ENCODE results near the gene TENM3. TPM values are rescaled to one million over a fixed set of nuclear protein-coding genes. Genes with fewer than 3 reads are reported as not detected.

The TENM3 gene
- total RNA-seq, 2 experiments from 2014 or later = not detected

DNA sequence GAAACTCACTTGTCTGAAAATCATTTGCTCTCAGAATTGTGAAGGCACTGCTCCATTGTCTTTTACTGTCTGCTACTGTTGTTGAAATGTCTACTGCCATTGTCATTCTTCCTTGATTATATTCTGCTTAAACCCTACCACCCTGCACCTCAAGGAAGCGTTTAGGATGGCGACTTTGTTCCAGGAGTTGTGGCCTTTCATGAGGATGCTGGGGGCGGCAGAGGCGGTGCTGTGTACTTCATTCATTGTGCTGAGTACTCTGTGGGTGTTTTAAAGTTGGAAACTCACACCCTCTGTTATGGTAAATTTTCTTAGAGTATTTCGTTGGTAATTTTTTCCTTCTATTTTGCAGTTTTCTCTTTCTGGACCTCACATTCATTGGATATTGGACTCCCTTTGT, 258.9 kb downstream of the TENM3 start:
- ChIA-PET CTCF (no interaction called here), POLR2A (no interaction called here)
- no peaks in the 10 kb centered on the region for H3K4me1 Mint-ChIP-seq (ENCODE audit: low read depth)
- no peak for ATAC-seq
- H3K36me3 Mint-ChIP-seq (ENCODE audit: low read depth) = no peaks in the 10 kb centered on the region
- no peak overlapping the region for H3K27ac Mint-ChIP-seq
- TF ChIP-seq, protein P1, sequence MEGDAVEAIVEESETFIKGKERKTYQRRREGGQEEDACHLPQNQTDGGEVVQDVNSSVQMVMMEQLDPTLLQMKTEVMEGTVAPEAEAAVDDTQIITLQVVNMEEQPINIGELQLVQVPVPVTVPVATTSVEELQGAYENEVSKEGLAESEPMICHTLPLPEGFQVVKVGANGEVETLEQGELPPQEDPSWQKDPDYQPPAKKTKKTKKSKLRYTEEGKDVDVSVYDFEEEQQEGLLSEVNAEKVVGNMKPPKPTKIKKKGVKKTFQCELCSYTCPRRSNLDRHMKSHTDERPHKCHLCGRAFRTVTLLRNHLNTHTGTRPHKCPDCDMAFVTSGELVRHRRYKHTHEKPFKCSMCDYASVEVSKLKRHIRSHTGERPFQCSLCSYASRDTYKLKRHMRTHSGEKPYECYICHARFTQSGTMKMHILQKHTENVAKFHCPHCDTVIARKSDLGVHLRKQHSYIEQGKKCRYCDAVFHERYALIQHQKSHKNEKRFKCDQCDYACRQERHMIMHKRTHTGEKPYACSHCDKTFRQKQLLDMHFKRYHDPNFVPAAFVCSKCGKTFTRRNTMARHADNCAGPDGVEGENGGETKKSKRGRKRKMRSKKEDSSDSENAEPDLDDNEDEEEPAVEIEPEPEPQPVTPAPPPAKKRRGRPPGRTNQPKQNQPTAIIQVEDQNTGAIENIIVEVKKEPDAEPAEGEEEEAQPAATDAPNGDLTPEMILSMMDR (IDR thresholded peaks at IDR 0.05) = no peak
- no peak overlapping the region for H3K4me3 Mint-ChIP-seq
- no peaks in the 10 kb centered on the region for H3K9me3 Mint-ChIP-seq
- H3K27me3 Mint-ChIP-seq = peaks cover 10% of the 10 kb centered on the region
- intact Hi-C loops (cut with micrococcal nuclease) = no loop called here
- no peak for DNase-seq

DNA sequence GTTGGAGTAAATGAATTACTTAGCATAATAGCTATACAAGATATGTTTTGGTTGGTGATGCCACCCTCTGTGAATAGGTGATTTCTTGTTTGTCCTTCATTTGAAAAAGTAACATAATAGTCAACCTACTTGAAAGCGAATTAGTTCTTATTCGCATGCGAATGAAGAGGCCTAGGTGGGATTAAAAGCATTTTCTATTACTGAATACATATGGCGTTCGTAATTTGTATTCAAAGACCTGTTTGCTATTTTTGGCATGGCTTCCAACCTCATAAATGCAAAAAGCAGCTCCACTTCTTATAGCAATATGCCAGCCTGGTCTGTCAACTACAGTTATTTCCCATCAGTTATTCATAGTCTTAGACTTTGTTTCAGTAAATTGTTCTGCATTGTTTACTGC, 261.3 kb downstream of the TENM3 start:
- TF ChIP-seq, protein P1 (IDR thresholded peaks at IDR 0.05) = no peak
- ChIA-PET CTCF (no interaction called here), POLR2A (no interaction called here)
- no peaks in the 10 kb centered on the region for H3K9me3 Mint-ChIP-seq
- H3K27me3 Mint-ChIP-seq = peaks cover 8% of the 10 kb centered on the region
- no peaks in the 10 kb centered on the region for H3K36me3 Mint-ChIP-seq (ENCODE audit: low read depth)
- H3K4me3 Mint-ChIP-seq = no peak overlapping the region
- ATAC-seq (no peak), DNase-seq (no peak)
- no peaks in the 10 kb centered on the region for H3K4me1 Mint-ChIP-seq (ENCODE audit: low read depth)
- no peak overlapping the region for H3K27ac Mint-ChIP-seq
- intact Hi-C loops (cut with micrococcal nuclease) = no loop called here

DNA sequence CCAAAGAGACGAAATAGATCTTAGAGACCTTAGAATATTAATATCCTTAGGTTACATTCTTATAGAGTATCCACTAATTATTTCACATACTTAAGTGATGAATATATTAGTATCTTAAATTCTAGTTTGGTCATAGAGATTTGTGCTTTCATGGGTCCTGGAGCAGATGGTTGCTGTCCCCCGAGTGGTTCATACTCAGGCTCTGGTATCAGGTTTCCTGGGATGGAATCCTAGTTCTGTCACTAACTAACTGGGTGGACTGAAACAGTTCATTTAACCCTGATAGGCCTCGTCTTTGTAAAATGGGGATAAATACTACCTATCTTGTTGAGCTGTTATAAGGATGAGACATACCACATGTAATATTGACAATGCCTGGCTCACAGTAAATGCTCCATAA, 264.6 kb downstream of the TENM3 start:
- POLR2A ChIA-PET = no interaction called here
- no peak for ATAC-seq
- intact Hi-C loops (cut with micrococcal nuclease) = no loop called here
- H3K27ac Mint-ChIP-seq = no peak overlapping the region
- TF ChIP-seq, protein P1 (IDR thresholded peaks at IDR 0.05) = no peak
- CTCF ChIA-PET = no interaction called here
- no peak overlapping the region for H3K4me3 Mint-ChIP-seq
- no peaks in the 10 kb centered on the region for H3K9me3 Mint-ChIP-seq
- H3K36me3 Mint-ChIP-seq (ENCODE audit: low read depth) = no peaks in the 10 kb centered on the region
- DNase-seq = no peak
- H3K4me1 Mint-ChIP-seq (ENCODE audit: low read depth) = no peaks in the 10 kb centered on the region
- peaks cover 8% of the 10 kb centered on the region for H3K27me3 Mint-ChIP-seq

DNA sequence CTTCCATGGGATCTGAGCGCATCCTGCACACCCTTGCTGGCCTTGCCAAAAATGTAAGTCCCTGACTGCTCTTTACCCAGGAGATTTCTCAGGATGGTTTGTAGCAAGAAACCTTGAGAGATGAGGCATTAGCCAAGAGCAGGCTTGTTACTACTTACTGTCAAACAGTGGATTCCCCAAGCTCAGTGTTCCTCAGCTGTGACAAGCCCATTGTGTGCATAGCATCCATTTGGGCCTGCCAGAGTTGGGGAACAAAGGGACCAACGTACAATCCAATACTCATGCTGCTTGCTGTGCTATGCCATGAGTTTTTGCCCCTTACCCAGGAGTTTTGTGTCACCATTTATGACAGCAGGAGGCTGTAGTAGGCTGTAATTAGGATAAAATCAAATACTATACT, 267.6 kb downstream of the TENM3 start:
- CTCF ChIA-PET = no interaction called here
- Mint-ChIP-seq H3K27ac (no peak overlapping the region), H3K9me3 (no peaks in the 10 kb centered on the region), H3K36me3 (ENCODE audit: low read depth) (no peaks in the 10 kb centered on the region), H3K4me3 (no peak overlapping the region), H3K27me3 (peaks cover 2% of the 10 kb centered on the region), H3K4me1 (ENCODE audit: low read depth) (no peaks in the 10 kb centered on the region)
- TF ChIP-seq, protein P1 (IDR thresholded peaks at IDR 0.05) = no peak
- intact Hi-C loops (cut with micrococcal nuclease) = no loop called here
- DNase-seq = no peak
- POLR2A ChIA-PET = no interaction called here
- no peak for ATAC-seq

DNA sequence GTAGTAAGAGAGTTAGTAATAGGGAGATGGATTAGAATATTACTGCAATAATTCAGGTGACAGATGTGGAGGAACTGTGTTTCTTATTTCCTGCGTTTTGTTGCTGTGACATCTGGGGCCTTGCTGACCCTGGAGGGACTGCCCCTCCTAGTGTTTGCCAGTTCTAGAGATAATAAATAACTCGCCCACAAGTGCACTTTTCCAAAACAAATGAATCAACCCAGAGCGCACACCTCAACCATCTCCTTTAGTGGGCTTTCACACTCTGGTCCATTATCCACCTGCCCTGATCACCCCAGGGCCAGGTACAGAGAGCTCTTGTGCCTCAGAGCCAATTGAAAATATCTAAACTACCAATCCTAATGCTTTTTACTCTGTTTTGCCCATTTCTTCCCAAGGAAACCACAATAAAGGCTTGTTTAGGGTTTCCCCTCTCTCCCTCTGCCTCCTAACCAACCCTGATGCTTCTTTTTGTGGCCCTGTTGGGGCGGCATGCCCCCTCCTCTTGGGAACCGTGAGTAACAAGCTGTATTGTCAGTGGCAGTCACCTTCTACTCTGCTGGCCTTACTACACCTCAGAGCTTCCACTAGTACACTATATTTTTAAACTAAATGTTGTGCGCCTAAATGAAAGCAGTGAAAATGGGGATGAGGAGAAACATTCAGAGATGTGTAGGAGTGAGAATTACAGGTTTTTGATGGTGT, 270.5 kb downstream of the TENM3 start:
- intact Hi-C loops (cut with micrococcal nuclease) = no loop called here
- Mint-ChIP-seq H3K4me3 (no peak overlapping the region), H3K27ac (no peak overlapping the region), H3K36me3 (ENCODE audit: low read depth) (no peaks in the 10 kb centered on the region), H3K4me1 (ENCODE audit: low read depth) (no peaks in the 10 kb centered on the region), H3K27me3 (no peaks in the 10 kb centered on the region), H3K9me3 (no peaks in the 10 kb centered on the region)
- no peak for ATAC-seq
- POLR2A ChIA-PET = no interaction called here
- CTCF ChIA-PET = no interaction called here
- no peak for DNase-seq
- TF ChIP-seq, protein P1 (IDR thresholded peaks at IDR 0.05) = no peak

Data from activated CD8-positive, alpha-beta T cell treated with anti-CD3 and anti-CD28 coated beads for 36 hours (primary cell).